ENCODE data around the gene PALM. TPM values are rescaled to one million over a fixed set of nuclear protein-coding genes. Genes with fewer than 3 reads are reported as not detected.
A peak's percentile ranks its signal among the peaks of the same experiment; 100 is the strongest.

The PALM gene
- total RNA-seq, 2 donors from 2014 or later, result 0.72 to 2.0 TPM

DNA sequence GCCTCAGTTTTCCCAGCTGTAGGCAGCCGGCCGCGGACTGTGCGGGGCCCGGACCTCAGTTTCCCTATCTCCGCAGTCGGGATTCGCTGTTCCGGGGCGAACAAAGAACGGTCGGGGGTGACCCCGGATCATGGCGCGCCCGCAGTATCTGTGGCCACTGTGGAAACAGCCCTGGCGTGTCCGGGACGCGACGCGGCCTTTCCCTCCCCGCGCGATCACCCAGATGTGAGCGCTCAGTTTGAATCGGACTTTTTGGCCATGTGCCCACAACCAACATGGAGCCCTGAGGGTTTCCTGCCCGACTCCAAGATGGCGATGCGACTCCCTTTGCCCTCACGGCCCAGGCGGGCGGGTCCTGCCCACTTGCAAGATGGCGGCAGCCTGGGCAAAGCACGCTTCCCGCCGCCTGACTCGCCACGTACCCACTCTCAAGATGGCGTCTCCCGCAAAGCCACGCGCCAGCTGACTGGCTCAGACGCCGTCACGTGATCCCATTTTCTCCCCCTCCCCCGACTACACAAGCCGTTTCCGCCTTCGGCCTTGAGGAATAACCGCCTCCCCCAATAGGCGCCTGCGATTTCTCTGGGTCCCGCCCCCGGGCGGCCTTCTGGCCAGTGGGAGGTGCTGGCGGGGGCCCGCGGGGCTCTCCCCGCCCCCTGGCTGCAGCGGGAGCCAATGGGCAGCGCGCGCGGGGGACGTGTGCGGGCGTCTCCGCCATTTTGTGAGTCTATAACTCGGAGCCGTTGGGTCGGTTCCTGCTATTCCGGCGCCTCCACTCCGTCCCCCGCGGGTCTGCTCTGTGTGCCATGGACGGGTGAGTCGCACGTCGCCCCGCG lies 88.2 kb downstream of the PALM start, which contains the start of gene PTBP1:
Gene PTBP1 (plus strand): TSS at position 761 of the 836 bp plus-strand sequence. CDS start 46 bp downstream, at position 807.
- H3K27ac Mint-ChIP-seq, result peak within 1 kb of the TSS; percentile 87
- no peaks in the 10 kb centered on the region for H3K27me3 Mint-ChIP-seq (ENCODE audit: low read depth)
- ATAC-seq (replicated peaks in 1 of 2) (peak; percentile 82 to 84), DNase-seq (peak; percentile 99 to 100)
- no peaks in the 10 kb centered on the region for H3K9me3 Mint-ChIP-seq
- peak within 1 kb of the TSS; percentile 95 to 97 for H3K4me3 Mint-ChIP-seq
- peaks cover 14 to 22% of the 10 kb centered on the region in 2 donors for H3K36me3 Mint-ChIP-seq (ENCODE audit: insufficient read depth in 2 of 2)
- H3K4me1 Mint-ChIP-seq (ENCODE audit: low read depth), result peaks cover 35% of the 10 kb centered on the region

Other genes starting within 250 kb of the PALM start
- 1 to 10 TPM; 1.9 to 2.5 TPM for gene SHC2, start 247.9 kb upstream of the PALM start, total RNA-seq
- under 1 TPM; 0.31 to 0.32 TPM for gene MADCAM1, start 212.4 kb upstream of the PALM start, total RNA-seq
- 10 to 100 TPM; 11.9 to 12.1 TPM for gene TPGS1, start 201.4 kb upstream of the PALM start, total RNA-seq
- gene CDC34, start 177.2 kb upstream of the PALM start, total RNA-seq, result 10 to 100 TPM; 48.4 to 56.1 TPM
- gene GZMM, start 164.9 kb upstream of the PALM start, total RNA-seq, result 10 to 100 TPM; 23.5 to 31.0 TPM
- 100 to 1,000 TPM; 144 to 162 TPM for gene BSG, start 136.3 kb upstream of the PALM start, total RNA-seq
- gene HCN2, start 119.1 kb upstream of the PALM start, total RNA-seq, result 1 to 10 TPM in 1 of 2 donors, under 1 TPM in 1; 0.81 to 1.1 TPM
- 10 to 100 TPM; 62.7 to 79.0 TPM for gene POLRMT, start 75.4 kb upstream of the PALM start, total RNA-seq
- not detected for gene FGF22, start 69.1 kb upstream of the PALM start, total RNA-seq
- 10 to 100 TPM; 72.8 to 91.8 TPM for gene RNF126, start 45.7 kb upstream of the PALM start, total RNA-seq
- gene FSTL3, start 32.5 kb upstream of the PALM start, total RNA-seq, result 10 to 100 TPM; 10.0 to 11.4 TPM
- under 1 TPM in 1 of 2 donors, not detected in 1; 0.22 TPM for gene PRSS57, start 13.5 kb upstream of the PALM start, total RNA-seq
- not detected for gene MISP, start 42.2 kb downstream of the PALM start, total RNA-seq
- 100 to 1,000 TPM; 515 to 611 TPM for gene PTBP1, start 88.5 kb downstream of the PALM start, total RNA-seq
- gene PLPPR3, start 113.0 kb downstream of the PALM start, total RNA-seq, result not detected
- not detected for gene AZU1, start 118.9 kb downstream of the PALM start, total RNA-seq
- not detected for gene PRTN3, start 132.1 kb downstream of the PALM start, total RNA-seq
- not detected for gene ELANE, start 143.4 kb downstream of the PALM start, total RNA-seq
- 1 to 10 TPM; 2.1 to 3.1 TPM for gene CFD, start 150.7 kb downstream of the PALM start, total RNA-seq
- gene MED16, start 184.3 kb downstream of the PALM start, total RNA-seq, result 10 to 100 TPM; 59.8 to 62.2 TPM
- gene RNU6-9, start 184.5 kb downstream of the PALM start, total RNA-seq, result not detected
- gene R3HDM4, start 204.3 kb downstream of the PALM start, total RNA-seq, result 100 to 1,000 TPM; 109 to 126 TPM
- 1 to 10 TPM; 1.0 to 3.6 TPM for gene KISS1R, start 208.4 kb downstream of the PALM start, total RNA-seq
- gene ARID3A, start 217.1 kb downstream of the PALM start, total RNA-seq, result 10 to 100 TPM; 31.7 to 34.0 TPM